Measurements from ENCODE around the gene PFN4. TPM values are rescaled to one million over a fixed set of nuclear protein-coding genes. Genes with fewer than 3 reads are reported as not detected.

The PFN4 gene, protein sequence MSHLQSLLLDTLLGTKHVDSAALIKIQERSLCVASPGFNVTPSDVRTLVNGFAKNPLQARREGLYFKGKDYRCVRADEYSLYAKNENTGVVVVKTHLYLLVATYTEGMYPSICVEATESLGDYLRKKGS
- total RNA-seq: under 1 TPM in 1 of 2 donors, not detected in 1; 0.39 TPM

DNA sequence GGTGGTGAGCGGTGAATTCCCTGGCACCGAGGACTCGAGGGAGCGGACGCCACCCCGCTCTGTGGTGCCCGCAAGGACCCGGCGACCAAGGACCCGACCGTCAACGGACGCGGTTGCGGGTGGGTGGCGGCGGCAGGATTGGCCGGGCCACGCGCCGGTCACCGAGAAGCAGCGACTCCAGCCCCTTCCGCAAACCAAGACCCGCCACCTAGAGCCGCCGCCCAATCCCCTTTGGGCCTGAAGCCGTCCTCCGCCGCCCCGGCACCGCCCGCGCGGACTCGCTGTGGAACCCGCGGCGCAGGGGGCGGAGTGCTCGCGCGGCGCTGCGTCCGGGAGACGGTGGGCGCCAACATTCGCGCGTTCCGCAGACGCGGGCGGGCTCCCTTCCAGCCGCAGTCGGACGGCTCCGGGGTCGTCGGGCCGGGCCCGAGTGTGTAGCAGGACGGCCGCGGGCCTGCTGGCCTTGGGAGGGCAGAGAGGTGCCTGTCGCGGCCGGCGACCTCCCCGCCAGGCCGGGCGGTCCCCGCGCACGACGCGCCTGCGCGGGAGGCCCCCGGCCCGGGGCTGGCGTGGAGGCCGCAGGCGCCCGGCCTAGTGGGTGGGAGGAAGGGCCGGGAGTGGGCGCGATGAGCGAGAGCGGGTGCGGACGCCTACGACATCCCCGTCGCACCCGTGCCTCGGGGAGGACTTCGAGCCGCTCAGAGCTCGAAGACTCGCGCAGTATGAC is at the start of gene PFN4, which contains the start of gene FAM228B:
Gene PFN4, minus strand, starts transcription at position 140 of the 727 bp plus-strand sequence. CDS start 799 bp downstream, outside the sequence.
Gene FAM228B, plus strand, starts transcription at position 275 of the 727 bp plus-strand sequence. CDS start 893 bp downstream, outside the sequence.
- DNase-seq (ENCODE audit: low spot score): peak; percentile 88
- TF ChIP-seq, protein P1, sequence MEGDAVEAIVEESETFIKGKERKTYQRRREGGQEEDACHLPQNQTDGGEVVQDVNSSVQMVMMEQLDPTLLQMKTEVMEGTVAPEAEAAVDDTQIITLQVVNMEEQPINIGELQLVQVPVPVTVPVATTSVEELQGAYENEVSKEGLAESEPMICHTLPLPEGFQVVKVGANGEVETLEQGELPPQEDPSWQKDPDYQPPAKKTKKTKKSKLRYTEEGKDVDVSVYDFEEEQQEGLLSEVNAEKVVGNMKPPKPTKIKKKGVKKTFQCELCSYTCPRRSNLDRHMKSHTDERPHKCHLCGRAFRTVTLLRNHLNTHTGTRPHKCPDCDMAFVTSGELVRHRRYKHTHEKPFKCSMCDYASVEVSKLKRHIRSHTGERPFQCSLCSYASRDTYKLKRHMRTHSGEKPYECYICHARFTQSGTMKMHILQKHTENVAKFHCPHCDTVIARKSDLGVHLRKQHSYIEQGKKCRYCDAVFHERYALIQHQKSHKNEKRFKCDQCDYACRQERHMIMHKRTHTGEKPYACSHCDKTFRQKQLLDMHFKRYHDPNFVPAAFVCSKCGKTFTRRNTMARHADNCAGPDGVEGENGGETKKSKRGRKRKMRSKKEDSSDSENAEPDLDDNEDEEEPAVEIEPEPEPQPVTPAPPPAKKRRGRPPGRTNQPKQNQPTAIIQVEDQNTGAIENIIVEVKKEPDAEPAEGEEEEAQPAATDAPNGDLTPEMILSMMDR (IDR thresholded peaks at IDR 0.05): no peak
- H3K9me3 ChIP-seq: no peaks in the 10 kb centered on the region
- peak within 1 kb of the TSS; percentile 92 to 96 for H3K27ac ChIP-seq
- no peaks in the 10 kb centered on the region for H3K27me3 ChIP-seq
- peaks cover 0 to 30% of the 10 kb centered on the region in 2 donors for H3K4me1 ChIP-seq
- no peaks in the 10 kb centered on the region for H3K36me3 ChIP-seq
- peak within 1 kb of the TSS; percentile 65 to 77 for H3K4me3 ChIP-seq

DNA sequence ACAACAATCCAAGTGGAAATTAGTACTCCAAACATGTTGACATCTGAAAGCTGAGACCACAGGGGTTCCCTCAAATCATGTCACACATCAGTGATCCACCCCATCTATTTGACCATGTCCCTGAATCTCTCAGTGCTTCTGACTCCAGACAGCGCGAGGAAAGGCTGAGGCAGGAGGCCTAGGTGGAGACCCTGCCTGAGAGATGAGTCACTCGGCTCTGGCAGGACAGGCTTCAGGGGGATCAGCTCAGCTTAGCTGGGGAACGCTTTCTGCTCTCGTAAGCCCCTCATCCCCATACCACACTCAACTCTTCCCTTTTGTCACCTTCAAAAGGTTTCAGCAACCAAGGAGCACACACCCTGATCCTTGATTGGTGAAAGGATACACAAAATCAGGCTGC is 45.9 kb upstream of the PFN4 start:
- DNase-seq (ENCODE audit: low spot score): no peak
- Histone ChIP-seq H3K4me3 (no peak overlapping the region), H3K27ac (no peak overlapping the region), H3K36me3 (no peaks in the 10 kb centered on the region), H3K9me3 (no peaks in the 10 kb centered on the region), H3K4me1 (no peaks in the 10 kb centered on the region), H3K27me3 (no peaks in the 10 kb centered on the region)
- TF ChIP-seq, protein P1 (IDR thresholded peaks at IDR 0.05): no peak

DNA sequence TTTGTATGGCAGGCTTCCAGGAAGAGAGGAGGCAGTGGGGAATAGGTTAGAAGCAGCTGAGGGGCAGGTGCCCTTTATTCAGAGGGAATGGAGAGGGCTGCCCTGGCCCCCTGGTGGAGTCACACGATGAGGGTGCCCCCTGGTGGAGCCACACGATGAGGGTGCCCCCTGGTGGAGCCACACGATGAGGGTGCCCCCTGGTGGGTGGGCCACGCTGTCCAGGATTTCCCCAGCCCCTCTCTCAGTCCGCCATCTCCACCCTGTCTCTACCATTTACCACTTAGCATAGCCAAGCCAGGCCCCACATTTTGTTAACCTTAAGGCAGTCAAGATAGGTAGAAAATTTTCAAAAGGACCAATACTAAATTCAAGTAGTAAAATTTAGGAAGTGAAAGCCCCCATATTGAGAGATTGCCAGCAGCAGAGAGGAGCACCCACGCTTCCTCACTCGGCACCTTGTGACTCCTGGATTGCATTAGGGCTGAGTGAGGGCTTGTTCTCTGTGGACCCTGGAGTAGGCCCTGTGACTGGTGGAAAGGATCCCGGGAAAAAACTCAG is 41.4 kb upstream of the PFN4 start:
- TF ChIP-seq, protein P1 (IDR thresholded peaks at IDR 0.05): peak; percentile 20 to 82
- no peaks in the 10 kb centered on the region for H3K27me3 ChIP-seq
- DNase-seq (ENCODE audit: low spot score): no peak
- H3K4me3 ChIP-seq: no peak overlapping the region
- H3K27ac ChIP-seq: no peak overlapping the region
- no peaks in the 10 kb centered on the region for H3K9me3 ChIP-seq
- no peaks in the 10 kb centered on the region for H3K4me1 ChIP-seq
- H3K36me3 ChIP-seq: peaks cover 7% of the 10 kb centered on the region

DNA sequence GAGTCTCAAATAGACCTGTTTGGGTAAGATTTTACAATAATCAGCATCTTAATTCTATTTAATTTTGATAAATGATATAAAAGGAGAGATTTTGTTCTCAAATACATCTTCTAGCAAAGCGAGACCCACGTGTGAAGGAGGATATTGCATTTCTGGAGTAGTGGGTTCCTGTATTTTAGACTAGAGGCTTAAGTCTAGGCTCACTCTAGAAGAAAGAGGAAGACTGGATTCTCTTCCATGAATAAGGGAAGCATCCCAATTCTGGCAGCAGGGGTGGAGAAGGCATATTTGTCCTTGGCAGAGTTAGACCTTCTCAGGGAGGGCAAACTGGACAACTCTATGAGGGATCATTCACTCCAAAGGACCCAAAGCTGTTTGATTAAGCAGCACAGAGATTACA is 40.5 kb upstream of the PFN4 start:
- Histone ChIP-seq H3K27me3 (no peaks in the 10 kb centered on the region), H3K36me3 (peaks cover 12% of the 10 kb centered on the region), H3K9me3 (no peaks in the 10 kb centered on the region), H3K4me3 (no peak overlapping the region), H3K27ac (no peak overlapping the region), H3K4me1 (no peaks in the 10 kb centered on the region)
- DNase-seq (ENCODE audit: low spot score): no peak
- TF ChIP-seq, protein P1 (IDR thresholded peaks at IDR 0.05): no peak

DNA sequence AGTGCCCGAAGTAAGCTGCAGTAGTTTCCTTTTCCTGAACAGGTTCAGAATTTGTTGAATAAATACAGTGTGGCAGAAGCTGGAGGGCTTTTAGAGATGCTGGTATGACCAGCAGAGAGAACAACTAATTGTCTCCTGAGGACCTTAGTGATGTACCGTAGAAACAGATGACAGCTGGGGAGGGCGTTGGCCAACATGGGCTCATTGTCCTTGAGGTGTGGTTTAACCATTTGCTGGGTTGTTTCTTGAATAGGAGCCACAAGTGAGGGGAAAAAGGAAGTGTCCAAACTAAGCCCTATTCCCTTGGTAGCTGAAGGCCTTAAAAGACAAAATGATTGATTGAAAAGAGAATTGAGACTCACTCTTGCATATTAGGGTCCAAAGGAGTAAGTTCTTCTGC is 40.1 kb upstream of the PFN4 start:
- no peaks in the 10 kb centered on the region for H3K27me3 ChIP-seq
- H3K9me3 ChIP-seq: no peaks in the 10 kb centered on the region
- no peaks in the 10 kb centered on the region for H3K4me1 ChIP-seq
- TF ChIP-seq, protein P1 (IDR thresholded peaks at IDR 0.05): no peak
- H3K36me3 ChIP-seq: peaks cover 12% of the 10 kb centered on the region
- H3K4me3 ChIP-seq: no peak overlapping the region
- DNase-seq (ENCODE audit: low spot score): no peak
- H3K27ac ChIP-seq: no peak overlapping the region

Data from right atrium auricular region (tissue), 2 donors.